RWPE2 (cell line): Measurements from ENCODE around the gene HEMK1.

ENCODE experiments used
- ATAC-seq: fragments of 200-7000 bp; cut with Tn5 transposase; 3 replicates; pipeline ENCODE4 v1.9.1; 2021; ENCODE audit warnings: low read depth
- DNase-seq: peaks from one replicate; pipeline ENCODE4 v3.0.0-alpha.2; 2020; ENCODE audit warnings: low spot score
- H3K27ac ChIP-seq: fragments of 450-650 bp; 2 replicates; pipeline ENCODE4 v1.5.1; 2017; ENCODE audit warnings: mild to moderate bottlenecking; ENCODE audit not compliant: poor library complexity, severe bottlenecking
- H3K27me3 ChIP-seq: fragments of 250-450 bp; sonication (Bioruptor Pico); 2 replicates; pipeline ENCODE4 v1.5.1; 2021; ENCODE audit warnings: mild to moderate bottlenecking, moderate library complexity; ENCODE audit not compliant: insufficient read depth, poor library complexity, severe bottlenecking
- H3K36me3 ChIP-seq: fragments of 250-450 bp; sonication (Bioruptor Pico); 2 replicates; pipeline ENCODE4 v1.5.1; 2020; ENCODE audit warnings: low read depth, mild to moderate bottlenecking, moderate library complexity
- H3K4me1 ChIP-seq: fragments of 250-450 bp; sonication (Bioruptor Pico); 2 replicates; pipeline ENCODE4 v1.5.1; 2021; ENCODE audit warnings: mild to moderate bottlenecking, moderate library complexity; ENCODE audit not compliant: insufficient read depth, poor library complexity, severe bottlenecking
- H3K4me3 ChIP-seq: fragments of 250-450 bp; sonication (Bioruptor Pico); 2 replicates; pipeline ENCODE4 v1.5.1; 2021; ENCODE audit warnings: mild to moderate bottlenecking, moderate library complexity; ENCODE audit not compliant: severe bottlenecking
- H3K9me3 ChIP-seq: fragments of 250-450 bp; sonication (Bioruptor Pico); 2 replicates; pipeline ENCODE4 v1.5.1; 2021; ENCODE audit warnings: mild to moderate bottlenecking, moderate library complexity; ENCODE audit not compliant: severe bottlenecking
- TF ChIP-seq, protein P1 (sequence below): fragments of 450-650 bp; IDR thresholded peaks from one replicate; pipeline ENCODE4 v1.5.1; 2017; ENCODE audit warnings: mild to moderate bottlenecking, moderate library complexity; ENCODE audit not compliant: poor library complexity, severe bottlenecking

HEMK1 gene

GRCh38 chr3:50568947-50569749, at the start of gene HEMK1:
Gene HEMK1 (plus strand): TSS chr3:50569522. CDS start chr3:50571105, 1,583 bp downstream.
- Histone ChIP-seq H3K27me3 (no peaks in the 10 kb centered on the region), H3K4me3 (peak within 1 kb of the TSS; percentile 54), H3K9me3 (no peaks in the 10 kb centered on the region), H3K36me3 (no peaks in the 10 kb centered on the region), H3K27ac (peak within 1 kb of the TSS; percentile 59), H3K4me1 (peaks cover 9% of the 10 kb centered on the region)
- TF ChIP-seq, protein P1, sequence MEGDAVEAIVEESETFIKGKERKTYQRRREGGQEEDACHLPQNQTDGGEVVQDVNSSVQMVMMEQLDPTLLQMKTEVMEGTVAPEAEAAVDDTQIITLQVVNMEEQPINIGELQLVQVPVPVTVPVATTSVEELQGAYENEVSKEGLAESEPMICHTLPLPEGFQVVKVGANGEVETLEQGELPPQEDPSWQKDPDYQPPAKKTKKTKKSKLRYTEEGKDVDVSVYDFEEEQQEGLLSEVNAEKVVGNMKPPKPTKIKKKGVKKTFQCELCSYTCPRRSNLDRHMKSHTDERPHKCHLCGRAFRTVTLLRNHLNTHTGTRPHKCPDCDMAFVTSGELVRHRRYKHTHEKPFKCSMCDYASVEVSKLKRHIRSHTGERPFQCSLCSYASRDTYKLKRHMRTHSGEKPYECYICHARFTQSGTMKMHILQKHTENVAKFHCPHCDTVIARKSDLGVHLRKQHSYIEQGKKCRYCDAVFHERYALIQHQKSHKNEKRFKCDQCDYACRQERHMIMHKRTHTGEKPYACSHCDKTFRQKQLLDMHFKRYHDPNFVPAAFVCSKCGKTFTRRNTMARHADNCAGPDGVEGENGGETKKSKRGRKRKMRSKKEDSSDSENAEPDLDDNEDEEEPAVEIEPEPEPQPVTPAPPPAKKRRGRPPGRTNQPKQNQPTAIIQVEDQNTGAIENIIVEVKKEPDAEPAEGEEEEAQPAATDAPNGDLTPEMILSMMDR, result no peak
- DNase-seq (peak; percentile 97), ATAC-seq (peak; percentile 77)

DNA sequence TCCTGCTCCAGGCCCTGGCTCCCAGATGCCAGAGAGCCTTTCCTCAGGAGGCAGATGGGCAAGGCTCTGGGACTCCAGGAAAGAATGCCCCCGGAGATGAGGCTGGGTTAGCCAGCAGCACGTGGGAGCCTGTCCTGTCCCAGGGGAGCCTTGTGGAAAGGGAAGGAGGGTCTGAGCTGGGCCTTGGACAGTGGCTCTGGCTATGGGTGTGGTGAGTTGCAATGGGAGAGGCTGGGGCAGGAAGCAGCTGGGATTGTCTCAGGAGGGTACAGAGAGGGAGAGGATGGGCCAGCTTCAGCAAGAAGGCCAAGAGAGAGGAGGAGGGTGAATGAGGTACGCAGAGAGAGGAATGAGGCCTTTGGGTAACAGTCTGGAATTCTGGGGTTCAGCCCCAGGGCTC, 48.5 kb upstream of the HEMK1 start:
- no peak for ATAC-seq
- DNase-seq, result no peak
- Histone ChIP-seq H3K9me3 (no peaks in the 10 kb centered on the region), H3K36me3 (no peaks in the 10 kb centered on the region), H3K27me3 (no peaks in the 10 kb centered on the region), H3K4me3 (no peak overlapping the region), H3K4me1 (no peaks in the 10 kb centered on the region), H3K27ac (no peak overlapping the region)
- TF ChIP-seq, protein P1, result no peak

DNA sequence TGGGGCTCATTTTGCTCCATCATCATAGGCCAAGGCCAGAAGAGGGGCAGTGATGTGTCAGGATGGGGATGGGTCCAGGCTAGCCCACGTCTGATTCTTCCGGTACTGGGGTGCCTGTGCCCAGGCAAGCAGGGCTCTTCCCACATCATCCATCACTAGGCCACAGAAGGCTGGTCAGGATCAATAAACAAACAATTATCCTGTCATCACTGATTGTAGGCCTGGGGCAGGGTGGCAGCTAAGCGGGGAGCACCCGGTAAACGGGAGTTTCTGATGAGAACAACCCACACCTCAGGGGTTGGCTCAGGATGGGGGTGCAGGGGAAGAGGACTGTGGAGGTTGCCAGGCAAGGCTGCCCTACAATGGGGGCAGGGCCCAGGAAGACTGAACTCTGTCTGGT, 47.8 kb upstream of the HEMK1 start:
- Histone ChIP-seq H3K9me3 (no peaks in the 10 kb centered on the region), H3K27ac (no peak overlapping the region), H3K4me1 (no peaks in the 10 kb centered on the region), H3K4me3 (no peak overlapping the region), H3K36me3 (no peaks in the 10 kb centered on the region), H3K27me3 (no peaks in the 10 kb centered on the region)
- TF ChIP-seq, protein P1, result no peak
- ATAC-seq, result no peak
- no peak for DNase-seq

DNA sequence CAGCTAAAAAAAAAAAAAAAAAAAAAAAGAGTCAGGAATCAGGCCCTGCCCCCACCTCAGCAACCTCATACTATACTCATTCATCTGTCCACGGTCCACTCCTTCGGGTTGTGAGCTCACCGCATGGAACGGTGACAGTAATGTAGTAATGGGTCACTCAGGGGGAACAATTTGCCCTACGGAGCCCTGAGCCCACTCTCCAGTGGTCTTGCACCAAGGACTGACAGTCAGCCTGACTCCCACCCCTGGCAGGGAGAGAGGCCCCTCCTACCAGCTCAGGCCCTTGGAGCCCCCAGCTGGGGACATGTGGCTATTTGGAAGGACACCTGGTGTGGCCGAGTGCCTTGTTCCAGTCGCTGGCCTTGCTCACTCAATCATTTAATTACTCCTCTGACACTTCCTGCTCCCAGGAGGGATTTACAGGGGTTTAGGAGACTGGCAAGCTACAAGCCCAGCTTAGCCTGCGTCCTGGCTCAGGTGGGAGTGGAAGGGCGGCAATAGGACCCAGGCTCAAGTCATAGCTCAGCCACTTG, 46.0 kb upstream of the HEMK1 start:
- Histone ChIP-seq H3K4me3 (no peak overlapping the region), H3K9me3 (no peaks in the 10 kb centered on the region), H3K27ac (no peak overlapping the region), H3K4me1 (no peaks in the 10 kb centered on the region), H3K27me3 (no peaks in the 10 kb centered on the region), H3K36me3 (no peaks in the 10 kb centered on the region)
- TF ChIP-seq, protein P1, result no peak
- no peak for ATAC-seq
- DNase-seq, result no peak

DNA sequence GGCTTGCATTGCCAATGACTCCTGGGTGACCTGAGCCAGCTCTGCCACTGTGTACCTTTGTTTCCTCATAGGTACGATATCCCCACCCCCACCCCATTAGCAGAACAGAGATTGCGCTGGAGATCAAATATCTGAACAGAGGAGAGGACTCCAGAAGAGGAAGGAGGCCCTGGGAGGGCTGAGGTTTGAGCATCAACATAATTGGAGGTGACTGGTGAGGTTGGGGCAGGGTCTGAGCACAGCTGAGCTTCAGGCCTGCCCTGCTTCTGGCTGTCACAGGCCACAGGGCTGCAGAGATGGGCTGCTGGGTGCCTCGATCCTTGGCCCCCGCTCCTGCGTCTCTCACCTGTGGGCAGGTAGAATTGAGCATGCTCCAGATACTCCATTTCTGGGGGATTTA, 44.6 kb upstream of the HEMK1 start:
- no peak overlapping the region for H3K27ac ChIP-seq
- H3K4me3 ChIP-seq, result no peak overlapping the region
- H3K27me3 ChIP-seq, result peaks cover 7% of the 10 kb centered on the region
- TF ChIP-seq, protein P1, result no peak
- ATAC-seq (no peak), DNase-seq (no peak)
- H3K4me1 ChIP-seq, result no peaks in the 10 kb centered on the region
- H3K36me3 ChIP-seq, result no peaks in the 10 kb centered on the region
- no peaks in the 10 kb centered on the region for H3K9me3 ChIP-seq
